ENCODE results near the gene MRPS6. TPM values are rescaled to one million over a fixed set of nuclear protein-coding genes. Genes with fewer than 3 reads are reported as not detected.

Gene MRPS6
- total and polyA plus RNA-seq, 10 donors = 18.7 to 74.9 (median 37.7) TPM

GRCh38 chr21:34184232-34184631 is 110.9 kb downstream of the MRPS6 start:
- H3K4me3 ChIP-seq = no peak overlapping the region
- no peak for DNase-seq
- intact Hi-C loops (cut with DNase I; ENCODE audit: low total_unique reads) = no loop called here
- H3K4me1 ChIP-seq = peaks cover 0 to 5% (median 0%) of the 10 kb centered on the region in 6 donors
- no peak overlapping the region for H3K27ac ChIP-seq
- peaks cover 0 to 12% (median 0%) of the 10 kb centered on the region in 8 donors for H3K9me3 ChIP-seq
- WGBS, 5 donors = 86 to 95% (median 92%) methylated on average over 5 of the region's 5 CpGs
- H3K27me3 ChIP-seq (replicated peaks in 1 of 7) = no peaks in the 10 kb centered on the region
- no peaks in the 10 kb centered on the region for H3K36me3 ChIP-seq
- no peak for TF ChIP-seq POLR2AphosphoS5 (IDR thresholded peaks at IDR 0.05)
- no peak for TF ChIP-seq CTCF (IDR thresholded peaks at IDR 0.05 in 8 of 11, conservative IDR thresholded peaks at IDR 0.05 in 3 of 11)
- TF ChIP-seq POLR2A (IDR thresholded peaks at IDR 0.05) = no peak

GRCh38 chr21:34185026-34185750 is 111.8 kb downstream of the MRPS6 start:
- H3K9me3 ChIP-seq = peaks cover 0 to 18% (median 0%) of the 10 kb centered on the region in 8 donors
- 92 to 96% (median 94%) methylated on average over 14 to 15 of the region's 15 CpGs for WGBS, 5 donors
- intact Hi-C loops (cut with DNase I; ENCODE audit: low total_unique reads) = no loop called here
- peaks cover 0 to 5% (median 0%) of the 10 kb centered on the region in 6 donors for H3K4me1 ChIP-seq
- DNase-seq = no peak
- TF ChIP-seq POLR2AphosphoS5 (IDR thresholded peaks at IDR 0.05) (no peak), POLR2A (IDR thresholded peaks at IDR 0.05) (no peak)
- H3K36me3 ChIP-seq = no peaks in the 10 kb centered on the region
- no peak overlapping the region for H3K27ac ChIP-seq
- no peak overlapping the region for H3K4me3 ChIP-seq
- no peaks in the 10 kb centered on the region for H3K27me3 ChIP-seq (replicated peaks in 1 of 7)

GRCh38 chr21:34186109-34186719 is 112.8 kb downstream of the MRPS6 start:
- Histone ChIP-seq H3K27ac (no peak overlapping the region), H3K36me3 (no peaks in the 10 kb centered on the region), H3K4me3 (no peak overlapping the region), H3K4me1 (peaks cover 0 to 3% (median 0%) of the 10 kb centered on the region in 6 donors), H3K27me3 (replicated peaks in 1 of 7) (no peaks in the 10 kb centered on the region), H3K9me3 (peaks cover 0 to 24% (median 0%) of the 10 kb centered on the region in 8 donors)
- intact Hi-C loops (cut with DNase I; ENCODE audit: low total_unique reads) = no loop called here
- 83 to 94% (median 90%) methylated on average over 9 to 12 of the region's 12 CpGs for WGBS, 5 donors
- TF ChIP-seq POLR2AphosphoS5 (IDR thresholded peaks at IDR 0.05) = no peak
- no peak for TF ChIP-seq POLR2A (IDR thresholded peaks at IDR 0.05)
- no peak for TF ChIP-seq CTCF (IDR thresholded peaks at IDR 0.05 in 8 of 11, conservative IDR thresholded peaks at IDR 0.05 in 3 of 11)
- no peak for DNase-seq

GRCh38 chr21:34187935-34188334 is 114.6 kb downstream of the MRPS6 start:
- 88 to 98% (median 93%) methylated on average over 6 of the region's 6 CpGs for WGBS, 5 donors
- Histone ChIP-seq H3K36me3 (no peaks in the 10 kb centered on the region), H3K4me3 (no peak overlapping the region), H3K27ac (no peak overlapping the region), H3K4me1 (no peaks in the 10 kb centered on the region), H3K9me3 (peaks cover 0 to 26% (median 0%) of the 10 kb centered on the region in 8 donors), H3K27me3 (replicated peaks in 1 of 7) (no peaks in the 10 kb centered on the region)
- intact Hi-C loops (cut with DNase I; ENCODE audit: low total_unique reads) = no loop called here
- TF ChIP-seq POLR2AphosphoS5 (IDR thresholded peaks at IDR 0.05) (no peak), CTCF (IDR thresholded peaks at IDR 0.05 in 8 of 11, conservative IDR thresholded peaks at IDR 0.05 in 3 of 11) (no peak), POLR2A (IDR thresholded peaks at IDR 0.05) (no peak)
- DNase-seq = no peak

Measured in spleen (tissue), 11 donors.